Endothelial cell of umbilical vein (primary cell): ENCODE measurements around the gene VPS11. TPM values are rescaled to one million over a fixed set of nuclear protein-coding genes. Genes with fewer than 3 reads are reported as not detected.
A peak's percentile ranks its signal among the peaks of the same experiment; 100 is the strongest.

Source experiments
- BruUV-seq: library from RNA; stranded (reverse); fragments of 400-500 nt; replicated peaks from 2 replicates; lab custom pipeline; 2021; lab: Mats Ljungman, UMichigan
- CTCF ChIA-PET: fragments of 300-600, 350-600 bp; sonication (Branson Sonifier 250); formaldehyde crosslinking; loops from one replicate; lab custom pipeline; 2021; ENCODE audit warnings: antibody characterized with exemption, inconsistent platforms; lab: Charles Lee
- POLR2A ChIA-PET: fragments of 300-600, 350-600 bp; sonication (Branson Sonifier 250); formaldehyde crosslinking; loops from one replicate; lab custom pipeline; 2021; ENCODE audit warnings: antibody characterized with exemption, inconsistent platforms; lab: Charles Lee
- DNase-seq: peaks from one replicate; pipeline ENCODE4 v3.0.0-alpha.2; 2011; ENCODE audit warnings: low read depth, low spot score
- FAIRE-seq: peaks from 2 replicates; lab custom pipeline; 2011; peaks lifted over from hg19 to GRCh38; lab: Jason Lieb, UNC
- H2AFZ ChIP-seq: 2 replicates; pipeline ENCODE4 v1.6.0; 2012; ENCODE audit warnings: low read depth, low read length, control low read depth, inconsistent platforms
- H3K27ac ChIP-seq: 2 replicates; pipeline ENCODE4 v1.5.1; 2011; ENCODE audit warnings: low read depth, mild to moderate bottlenecking, control low read depth, low read length, moderate library complexity; ENCODE audit not compliant: insufficient read depth
- H3K27me3 ChIP-seq, 2 experiments: 2 replicates each; pipeline versions ENCODE4 v1.6.0 to v1.6.1; 2011; ENCODE audit warnings: low read length in 2 of 2, mixed read lengths in 1 of 2; ENCODE audit not compliant: control insufficient read depth in 2 of 2, insufficient read depth in 2 of 2
- H3K36me3 ChIP-seq, 2 experiments: 2 replicates in 1 of 2; 3 replicates in 1 of 2; pipeline ENCODE4 v1.5.1; 2011; ENCODE audit warnings: low read length in 2 of 2, mild to moderate bottlenecking in 1 of 2, moderate library complexity in 1 of 2; ENCODE audit not compliant: control insufficient read depth in 2 of 2, insufficient read depth in 2 of 2; ENCODE audit errors: extremely low read depth in 1 of 2
- H3K4me1 ChIP-seq: 3 replicates; pipeline ENCODE4 v1.5.1; 2011; ENCODE audit warnings: mild to moderate bottlenecking, low read length; ENCODE audit not compliant: control insufficient read depth, insufficient read depth; ENCODE audit errors: extremely low read depth
- H3K4me2 ChIP-seq: 2 replicates; pipeline ENCODE4 v1.6.1; 2011; ENCODE audit warnings: low read length, control low read depth, mixed read lengths; ENCODE audit not compliant: insufficient read depth
- H3K4me3 ChIP-seq, 3 experiments: fragments of 200-600 bp in 1 of 3; sonication (generic), shearing (Covaris generic) in 1 of 3; replicated peaks in 1 of 3; 2 replicates each; pipeline ENCODE4 v1.5.1; 2011 to 2016; ENCODE audit warnings: control low read depth in 3 of 3, low read length in 3 of 3, mild to moderate bottlenecking in 2 of 3, inconsistent platforms in 1 of 3, low read depth in 1 of 3, moderate library complexity in 1 of 3; ENCODE audit not compliant: insufficient read depth in 1 of 3
- H3K79me2 ChIP-seq: 2 replicates; pipeline ENCODE4 v1.6.0; 2012; ENCODE audit warnings: low read length, inconsistent platforms; ENCODE audit not compliant: control insufficient read depth, insufficient read depth
- H3K9ac ChIP-seq: replicated peaks from 2 replicates; pipeline ENCODE3; 2011; ENCODE audit warnings: low read length, control low read depth; ENCODE audit not compliant: insufficient read depth; ENCODE audit errors: extremely low read depth
- H3K9me1 ChIP-seq: replicated peaks from 3 replicates; pipeline ENCODE4 v1.6.0; 2011; ENCODE audit warnings: mild to moderate bottlenecking, low read length; ENCODE audit not compliant: control insufficient read depth, insufficient read depth; ENCODE audit errors: extremely low read depth
- H3K9me3 ChIP-seq: replicated peaks from 2 replicates; pipeline ENCODE4 v1.5.1; 2012; ENCODE audit warnings: low read length, inconsistent platforms; ENCODE audit not compliant: control insufficient read depth, insufficient read depth
- H4K20me1 ChIP-seq: replicated peaks from 2 replicates; pipeline ENCODE3; 2011; ENCODE audit warnings: mild to moderate bottlenecking, low read length; ENCODE audit not compliant: control insufficient read depth, insufficient read depth; ENCODE audit errors: extremely low read depth
- CTCF ChIP-seq, 2 donors: IDR thresholded peaks; 1 replicate in 1 of 2; 2 replicates in 1 of 2; pipeline ENCODE4 v1.5.1; 2011; ENCODE audit warnings: low read length in 2 of 2, mild to moderate bottlenecking in 2 of 2, moderate library complexity in 2 of 2, control low read depth in 1 of 2, inconsistent platforms in 1 of 2, low read depth in 1 of 2; ENCODE audit not compliant: insufficient read depth in 1 of 2; ENCODE audit errors: extremely low read depth in 1 of 2
- EZH2 ChIP-seq: IDR thresholded peaks from 2 replicates; pipeline ENCODE4 v1.6.1; 2012; ENCODE audit warnings: borderline replicate concordance, low read depth, mild to moderate bottlenecking, moderate library complexity, low read length, inconsistent platforms; ENCODE audit not compliant: severe bottlenecking
- FOS ChIP-seq: IDR thresholded peaks from 2 replicates; pipeline ENCODE4 v1.6.1; 2011; ENCODE audit warnings: mild to moderate bottlenecking, low read length, moderate library complexity, borderline replicate concordance; ENCODE audit not compliant: insufficient read depth
- GATA2 ChIP-seq: IDR thresholded peaks from 2 replicates; pipeline ENCODE4 v1.7.0; 2011; ENCODE audit warnings: low read depth, mild to moderate bottlenecking, moderate library complexity, mixed read lengths, low read length; ENCODE audit not compliant: insufficient read length, insufficient read depth
- JUN ChIP-seq: IDR thresholded peaks from 2 replicates; pipeline ENCODE4 v1.6.1; 2011; ENCODE audit warnings: borderline replicate concordance, low read depth; ENCODE audit not compliant: insufficient read length, insufficient read depth
- MAX ChIP-seq: IDR thresholded peaks from 2 replicates; pipeline ENCODE4 v1.6.1; 2011; ENCODE audit not compliant: insufficient read depth, insufficient read length
- MYC ChIP-seq: IDR thresholded peaks from one replicate; pipeline ENCODE4 v1.6.1; 2011; ENCODE audit warnings: mild to moderate bottlenecking, low read depth, low read length
- POLR2A ChIP-seq: IDR thresholded peaks from 2 replicates; pipeline ENCODE4 v1.6.1; 2012; ENCODE audit warnings: low read depth, mild to moderate bottlenecking, control low read depth, low read length
- POLR2AphosphoS5 ChIP-seq: IDR thresholded peaks from 2 replicates; pipeline ENCODE4 v1.6.1; 2012; ENCODE audit warnings: low read depth, mild to moderate bottlenecking, control low read depth, low read length, moderate library complexity; ENCODE audit not compliant: insufficient read depth
- dilution Hi-C: fragments of 300-500 bp; cut with MboI; formaldehyde crosslinking; loops from one replicate; pipeline ENCODE4 v1.15.0; 2019; ENCODE audit warnings: low sequenced_read_pairs; ENCODE audit not compliant: extremely low pct_ligation_motif_present
- intact Hi-C: fragments of 100-400 bp; cut with micrococcal nuclease; formaldehyde crosslinking; loops from one replicate; pipeline ENCODE4 v1.10.0; 2022
- polyA plus RNA-seq, 4 experiments: library from polyadenylated mRNA; depleted of rRNA in 3 of 4; stranded (reverse) in 3 of 4; unstranded in 1 of 4; fragments of >200 nt; gene quantifications; 2 replicates each; pipeline versions ENCODE4 v1.2.1 to v1.2.3, GENCODE V29; 2011 to 2012; ENCODE audit warnings: missing spikeins in 1 of 4
- total RNA-seq: library from RNA; stranded (reverse); gene quantifications from 2 replicates; pipeline ENCODE4 v1.2.3, GENCODE V29; 2021

The VPS11 gene
- total and polyA plus RNA-seq, 2 donors (not counting 3 experiments of a cell fraction or from before 2014, with no cell fraction given), result 26.4 to 31.0 TPM

- DNase-seq (no peak), FAIRE-seq (no peak)
- H3K79me2 ChIP-seq, result peaks cover 33% of the 10 kb centered on the region
- H3K9me1 ChIP-seq, result no peaks in the 10 kb centered on the region
- intact Hi-C loops (no loop called here), dilution Hi-C loops (no loop called here)
- H3K4me3 ChIP-seq, result no peak overlapping the region
- TF ChIP-seq POLR2A, result peak; percentile 55
- no peak for TF ChIP-seq POLR2AphosphoS5
- no peak for TF ChIP-seq MYC
- TF ChIP-seq FOS, result no peak
- CTCF ChIA-PET, result interaction anchor here (1.8 kb wide), 1 partner anchor 23 kb away, joined by 3 read pairs; the partner anchor contains the start of gene VPS11
- no peak overlapping the region for H3K27ac ChIP-seq
- no peak overlapping the region for H3K4me2 ChIP-seq
- H3K36me3 ChIP-seq, result peaks cover 2 to 3% of the 10 kb centered on the region in 2 experiments
- no peaks in the 10 kb centered on the region for H3K9me3 ChIP-seq
- POLR2A ChIA-PET, result interaction anchor here (0.8 kb wide), 1 partner anchor 11 kb away, joined by 3 read pairs; no protein-coding TSS in a partner anchor
- H3K9ac ChIP-seq, result no peak overlapping the region
- peaks cover 2% of the 10 kb centered on the region for H4K20me1 ChIP-seq
- no TSS peak for BruUV-seq
- no peaks in the 10 kb centered on the region for H3K27me3 ChIP-seq
- peaks cover 21% of the 10 kb centered on the region for H3K4me1 ChIP-seq
- H2AFZ ChIP-seq, result no peak overlapping the region
Measured at GRCh38 chr11:119091178-119091577, 23.6 kb downstream of the VPS11 start.

- Histone ChIP-seq H4K20me1 (peaks cover 2% of the 10 kb centered on the region), H3K9me1 (no peaks in the 10 kb centered on the region), H3K79me2 (peaks cover 33% of the 10 kb centered on the region), H3K4me1 (peaks cover 22% of the 10 kb centered on the region), H3K36me3 (peaks cover 5 to 11% of the 10 kb centered on the region in 2 experiments), H3K9ac (no peak overlapping the region), H3K9me3 (no peaks in the 10 kb centered on the region), H2AFZ (no peak overlapping the region), H3K27me3 (no peaks in the 10 kb centered on the region), H3K4me2 (peak overlapping the region; percentile 95), H3K27ac (no peak overlapping the region), H3K4me3 (peak overlapping the region in 1 of 3 experiments; percentile 90)
- intact Hi-C loops (no loop called here), dilution Hi-C loops (no loop called here)
- no TSS peak for BruUV-seq
- FAIRE-seq (no peak), DNase-seq (no peak)
- ChIA-PET POLR2A (interaction anchor here (1.0 kb wide), 1 partner anchor 29 kb away, joined by 3 read pairs; the partner anchor contains the start of gene HINFP), CTCF (interaction anchor here (1.0 to 1.8 kb wide), 3 partner anchors 24 to 232 kb away, joined by 3 to 7 read pairs (median 3); partner anchors contain the start of gene VPS11)
- TF ChIP-seq POLR2AphosphoS5, result no peak
- TF ChIP-seq MYC, result no peak
- TF ChIP-seq POLR2A, result no peak
- TF ChIP-seq CTCF (IDR thresholded peaks at IDR 0.05; ENCODE audit: extremely low read depth in 1 of 2, insufficient read depth in 1 of 2, low read depth in 1 of 2, low read length in 2 of 2), result no peak
- TF ChIP-seq MAX, result no peak
- no peak for TF ChIP-seq EZH2
- TF ChIP-seq GATA2, result no peak
- TF ChIP-seq FOS, result no peak
- no peak for TF ChIP-seq JUN
Measured at GRCh38 chr11:119091966-119092879, 24.6 kb downstream of the VPS11 start.
